Measurements from ENCODE around the gene FBLN1.

FBLN1 gene

DNA sequence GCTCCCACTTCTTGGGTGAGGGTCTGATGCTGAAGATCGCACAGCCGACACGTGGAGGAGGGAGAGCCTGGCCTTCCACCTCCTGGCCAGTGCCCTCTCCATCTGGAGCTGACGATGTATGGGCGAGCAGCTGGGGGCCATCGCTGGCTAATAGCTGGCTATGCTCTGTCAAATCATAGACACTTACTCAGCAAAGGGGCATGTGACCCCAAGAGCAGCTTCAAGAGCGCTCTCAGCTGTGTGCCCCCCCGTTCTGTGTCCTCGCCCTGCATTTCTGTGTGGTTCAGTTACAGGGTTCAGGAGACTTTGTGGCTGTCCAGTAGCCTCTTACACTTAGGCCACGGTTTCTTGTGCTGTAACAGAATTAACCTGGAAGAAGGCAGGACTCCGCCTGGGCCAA, 26.4 kb downstream of the FBLN1 start:
- DNase-seq (ENCODE audit: low spot score) = no peak
- in situ Hi-C loops (cut with MboI; ENCODE audit: low pct_unique_long_range_greater_than_20kb, low sequenced_read_pairs, unreplicated experiment) = no loop called here
- no peak for TF ChIP-seq CTCF (IDR thresholded peaks at IDR 0.05; ENCODE audit: extremely low read depth, insufficient read depth, missing control alignments)

DNA sequence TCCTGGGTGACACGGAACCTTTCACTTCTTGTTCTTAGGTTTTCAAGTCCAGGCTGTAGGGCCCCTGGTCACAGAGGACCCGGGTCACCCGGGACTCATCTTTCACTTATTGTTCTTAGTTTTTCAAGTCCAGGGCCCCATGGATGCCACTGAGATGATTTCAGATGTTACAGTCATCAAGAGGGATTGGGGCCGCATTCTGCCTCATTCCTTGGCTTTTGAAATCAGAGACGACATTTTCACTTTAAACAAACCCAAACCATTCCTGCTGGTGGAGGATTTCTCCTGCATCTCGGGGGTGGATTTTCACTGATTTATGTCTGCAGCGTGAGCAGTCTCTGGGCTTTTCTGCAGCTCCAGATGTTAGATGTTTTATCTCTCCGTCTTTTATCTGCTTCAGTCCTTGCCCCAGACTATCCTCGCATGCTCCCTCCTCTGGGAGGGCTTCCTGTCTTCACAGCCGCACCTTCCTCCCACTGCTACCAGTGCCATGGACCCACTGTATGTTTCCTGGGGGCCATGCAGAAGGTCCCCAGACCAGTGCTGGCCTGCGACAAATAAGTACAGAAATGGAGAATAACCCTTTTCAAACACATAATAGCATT, 27.4 kb downstream of the FBLN1 start:
- DNase-seq (ENCODE audit: low spot score) = no peak
- TF ChIP-seq CTCF (IDR thresholded peaks at IDR 0.05; ENCODE audit: extremely low read depth, insufficient read depth, missing control alignments) = no peak
- in situ Hi-C loops (cut with MboI; ENCODE audit: low pct_unique_long_range_greater_than_20kb, low sequenced_read_pairs, unreplicated experiment) = no loop called here

GRCh38 chr22:45531441-45532234, 29.0 kb downstream of the FBLN1 start:
- in situ Hi-C loops (cut with MboI; ENCODE audit: low pct_unique_long_range_greater_than_20kb, low sequenced_read_pairs, unreplicated experiment) = no loop called here
- no peak for TF ChIP-seq CTCF (IDR thresholded peaks at IDR 0.05; ENCODE audit: extremely low read depth, insufficient read depth, missing control alignments)
- DNase-seq (ENCODE audit: low spot score) = no peak

GRCh38 chr22:45532235-45532631, 29.6 kb downstream of the FBLN1 start:
- in situ Hi-C loops (cut with MboI; ENCODE audit: low pct_unique_long_range_greater_than_20kb, low sequenced_read_pairs, unreplicated experiment) = no loop called here
- TF ChIP-seq CTCF (IDR thresholded peaks at IDR 0.05; ENCODE audit: extremely low read depth, insufficient read depth, missing control alignments) = no peak
- DNase-seq (ENCODE audit: low spot score) = no peak

GRCh38 chr22:45533703-45534102, 31.0 kb downstream of the FBLN1 start:
- no peak for DNase-seq (ENCODE audit: low spot score)
- in situ Hi-C loops (cut with MboI; ENCODE audit: low pct_unique_long_range_greater_than_20kb, low sequenced_read_pairs, unreplicated experiment) = no loop called here
- no peak for TF ChIP-seq CTCF (IDR thresholded peaks at IDR 0.05; ENCODE audit: extremely low read depth, insufficient read depth, missing control alignments)

- DNase-seq (ENCODE audit: low spot score) = no peak
- in situ Hi-C loops (cut with MboI; ENCODE audit: low pct_unique_long_range_greater_than_20kb, low sequenced_read_pairs, unreplicated experiment) = no loop called here
- no peak for TF ChIP-seq CTCF (IDR thresholded peaks at IDR 0.05; ENCODE audit: extremely low read depth, insufficient read depth, missing control alignments)
Measured at GRCh38 chr22:45534339-45535192, 31.9 kb downstream of the FBLN1 start.
